Ureter (tissue), 1 donor: ENCODE results near the gene DENND5A. TPM values are rescaled to one million over a fixed set of nuclear protein-coding genes. Genes with fewer than 3 reads are reported as not detected.
"Not testable (repeated sequence)": the region's sequence is repeated elsewhere in the genome, so short reads cannot be mapped to it uniquely, and the experiment has no call there.

ENCODE experiments used
- DNase-seq: peaks from one replicate; pipeline ENCODE4 v3.0.0-alpha.2; 2020; ENCODE audit warnings: low spot score
- total RNA-seq: library from RNA; stranded (reverse); gene quantifications from one replicate; pipeline ENCODE4 v1.2.4, GENCODE V29; 2023
- donor health status: DM: yes; HTN: yes; CAD: no.

DENND5A gene
- total RNA-seq, 1 donor from 2014 or later: 75.0 TPM

GRCh38 chr11:9211322-9211721 is 53.8 kb downstream of the DENND5A start:
- DNase-seq: no peak

GRCh38 chr11:9210922-9211320 is 54.2 kb downstream of the DENND5A start:
- no peak for DNase-seq

GRCh38 chr11:9210224-9210921 is 54.8 kb downstream of the DENND5A start:
- DNase-seq: no peak

- DNase-seq: not testable (repeated sequence)
Observed at GRCh38 chr11:9209604-9210003, 55.5 kb downstream of the DENND5A start.

GRCh38 chr11:9208726-9209501 is 56.2 kb downstream of the DENND5A start:
- DNase-seq: no peak

GRCh38 chr11:9207229-9207628 is 57.9 kb downstream of the DENND5A start:
- DNase-seq: no peak

GRCh38 chr11:9206496-9206895 is 58.7 kb downstream of the DENND5A start:
- DNase-seq: no peak

- DNase-seq: no peak
Observed at GRCh38 chr11:9203691-9204311, 61.3 kb downstream of the DENND5A start.

- no peak for DNase-seq
Observed at GRCh38 chr11:9201372-9202162, 63.6 kb downstream of the DENND5A start.

GRCh38 chr11:9200471-9200870 is 64.7 kb downstream of the DENND5A start:
- DNase-seq: no peak

- DNase-seq: no peak
Observed at GRCh38 chr11:9193316-9193715, 71.8 kb downstream of the DENND5A start.

GRCh38 chr11:9192561-9192960 is 72.6 kb downstream of the DENND5A start:
- DNase-seq: no peak

GRCh38 chr11:9190326-9191016 is 74.7 kb downstream of the DENND5A start:
- DNase-seq: not testable (repeated sequence)

GRCh38 chr11:9188860-9189259 is 76.3 kb downstream of the DENND5A start:
- DNase-seq: not testable (repeated sequence)

GRCh38 chr11:9187616-9188015 is 77.5 kb downstream of the DENND5A start:
- no peak for DNase-seq

- no peak for DNase-seq
Observed at GRCh38 chr11:9184516-9184915, 80.6 kb downstream of the DENND5A start.

GRCh38 chr11:9182180-9182871 is 82.8 kb downstream of the DENND5A start:
- DNase-seq: no peak

- no peak for DNase-seq
Observed at GRCh38 chr11:9180784-9181183, 84.4 kb downstream of the DENND5A start.

GRCh38 chr11:9179141-9179540 is 86.0 kb downstream of the DENND5A start:
- DNase-seq: no peak

GRCh38 chr11:9178716-9179115 is 86.4 kb downstream of the DENND5A start:
- no peak for DNase-seq
